GM18858 (cell line): ENCODE data around the gene YWHAH.

Experiments
- ATAC-seq: cut with Tn5 transposase; IDR thresholded peaks from one replicate; pipeline ENCODE4 v1.9.1; 2021; ENCODE audit not compliant: unreplicated experiment

YWHAH gene

GRCh38 chr22:31947296-31947695 lies 3.0 kb downstream of the YWHAH start:
- no peak for ATAC-seq

- no peak for ATAC-seq
Measured at GRCh38 chr22:31948002-31948401, 3.7 kb downstream of the YWHAH start.

- ATAC-seq, result no peak
Measured at GRCh38 chr22:31950226-31950625, 5.9 kb downstream of the YWHAH start.

GRCh38 chr22:31951194-31952093 lies 7.1 kb downstream of the YWHAH start:
- no peak for ATAC-seq

- no peak for ATAC-seq
Measured at GRCh38 chr22:31952094-31952401, 7.7 kb downstream of the YWHAH start.

GRCh38 chr22:31952472-31952871 lies 8.1 kb downstream of the YWHAH start:
- no peak for ATAC-seq

GRCh38 chr22:31953261-31953660 lies 8.9 kb downstream of the YWHAH start:
- ATAC-seq, result no peak

GRCh38 chr22:31954535-31955523 lies 10.5 kb downstream of the YWHAH start:
- no peak for ATAC-seq

GRCh38 chr22:31956360-31956759 lies 12.0 kb downstream of the YWHAH start:
- no peak for ATAC-seq

GRCh38 chr22:31957970-31958594 lies 13.7 kb downstream of the YWHAH start:
- ATAC-seq, result no peak

GRCh38 chr22:31958625-31959239 lies 14.4 kb downstream of the YWHAH start:
- no peak for ATAC-seq

- no peak for ATAC-seq
Measured at GRCh38 chr22:31960767-31961166, 16.4 kb downstream of the YWHAH start.

GRCh38 chr22:31962387-31963125 lies 18.2 kb downstream of the YWHAH start:
- no peak for ATAC-seq

GRCh38 chr22:31968022-31968421 lies 23.7 kb downstream of the YWHAH start:
- ATAC-seq, result no peak

GRCh38 chr22:31969789-31970489 lies 25.6 kb downstream of the YWHAH start:
- no peak for ATAC-seq

- peak; percentile 43 for ATAC-seq
Measured at GRCh38 chr22:31970490-31971444, 26.4 kb downstream of the YWHAH start.

- no peak for ATAC-seq
Measured at GRCh38 chr22:31972180-31972579, 27.8 kb downstream of the YWHAH start.

- ATAC-seq, result no peak
Measured at GRCh38 chr22:31973739-31974138, 29.4 kb downstream of the YWHAH start.
